Left ventricle myocardium inferior (tissue), 1 donor: ENCODE results near the gene COX7A2. TPM values are rescaled to one million over a fixed set of nuclear protein-coding genes. Genes with fewer than 3 reads are reported as not detected.

Source experiments
- DNase-seq: peaks from one replicate; pipeline ENCODE4 v3.0.0-alpha.2; 2020
- H3K27ac ChIP-seq: fragments of 200-600 bp; replicated peaks from 2 replicates; pipeline ENCODE4 v1.8.0; 2021
- H3K27me3 ChIP-seq: fragments of 200-600 bp; 2 replicates; pipeline ENCODE4 v1.8.0; 2021; ENCODE audit warnings: low read depth
- H3K36me3 ChIP-seq: fragments of 200-600 bp; 2 replicates; pipeline ENCODE4 v1.8.0; 2021
- H3K4me1 ChIP-seq: fragments of 200-600 bp; 2 replicates; pipeline ENCODE4 v1.8.0; 2021
- H3K4me3 ChIP-seq: fragments of 200-600 bp; 2 replicates; pipeline ENCODE4 v1.8.0; 2021; ENCODE audit warnings: mild to moderate bottlenecking, moderate library complexity
- H3K9me3 ChIP-seq: fragments of 200-600 bp; replicated peaks from 2 replicates; pipeline ENCODE4 v1.8.0; 2021
- CTCF ChIP-seq: fragments of 200-600 bp; IDR thresholded peaks from 2 replicates; pipeline ENCODE4 v1.8.0; 2021; ENCODE audit warnings: antibody characterized with exemption, mild to moderate bottlenecking, borderline replicate concordance
- intact Hi-C: fragments of 100-400 bp; cut with micrococcal nuclease; formaldehyde crosslinking; loops from one replicate; pipeline ENCODE4 v1.11.0; 2022
- total RNA-seq: library from RNA; stranded (reverse); fragmentation: NEBNext Ultra II Directional; extraction: Animal tissue kit (Norgen Biotek cat#: 25700); gene quantifications from one replicate; pipeline ENCODE4 v1.2.1, GENCODE V29; 2021
- donor health status: DM: no; HTN: yes; CAD: no; lungs with severe emphysema.

Gene COX7A2
- total RNA-seq, 1 donor from 2014 or later: 1,008 TPM

GRCh38 chr6:75288023-75288422 lies 44.4 kb upstream of the COX7A2 start:
- intact Hi-C loops: no loop called here
- peaks cover 58% of the 10 kb centered on the region for H3K4me1 ChIP-seq

GRCh38 chr6:75287424-75287823 lies 43.8 kb upstream of the COX7A2 start:
- Histone ChIP-seq H3K27me3 (no peaks in the 10 kb centered on the region), H3K4me3 (no peak overlapping the region), H3K36me3 (peaks cover 10% of the 10 kb centered on the region), H3K27ac (no peak overlapping the region), H3K9me3 (no peaks in the 10 kb centered on the region), H3K4me1 (peaks cover 58% of the 10 kb centered on the region)
- DNase-seq: no peak
- intact Hi-C loops: no loop called here
- TF ChIP-seq CTCF: no peak

More at GRCh38 chr6:75288023-75288422, 44.4 kb upstream of the COX7A2 start:
- TF ChIP-seq CTCF: no peak
- Histone ChIP-seq H3K36me3 (peaks cover 10% of the 10 kb centered on the region), H3K27me3 (no peaks in the 10 kb centered on the region), H3K9me3 (no peaks in the 10 kb centered on the region), H3K27ac (no peak overlapping the region), H3K4me3 (no peak overlapping the region)
- DNase-seq: no peak

- no peak overlapping the region for H3K4me3 ChIP-seq
- peaks cover 58% of the 10 kb centered on the region for H3K4me1 ChIP-seq
- TF ChIP-seq CTCF: no peak
- peaks cover 10% of the 10 kb centered on the region for H3K36me3 ChIP-seq
- H3K9me3 ChIP-seq: no peaks in the 10 kb centered on the region
- no peak for DNase-seq
- intact Hi-C loops: no loop called here
- H3K27me3 ChIP-seq: no peaks in the 10 kb centered on the region
- H3K27ac ChIP-seq: no peak overlapping the region
These were observed 43.4 kb upstream of the COX7A2 start for GRCh38 chr6:75286955-75287354.

GRCh38 chr6:75285283-75285639 lies 41.7 kb upstream of the COX7A2 start:
- TF ChIP-seq CTCF: no peak
- Histone ChIP-seq H3K27ac (peak overlapping the region; percentile 92), H3K4me3 (peak overlapping the region; percentile 92), H3K4me1 (peaks cover 58% of the 10 kb centered on the region), H3K27me3 (no peaks in the 10 kb centered on the region), H3K9me3 (no peaks in the 10 kb centered on the region), H3K36me3 (peaks cover 10% of the 10 kb centered on the region)
- no peak for DNase-seq
- intact Hi-C loops: no loop called here

GRCh38 chr6:75284632-75285282 lies 41.2 kb upstream of the COX7A2 start, which contains the start of gene TMEM30A:
TMEM30A (minus strand) TSS chr6:75284792; CDS start chr6:75284638, 154 bp downstream.
- Histone ChIP-seq H3K9me3 (no peaks in the 10 kb centered on the region), H3K4me3 (peak within 1 kb of the TSS; percentile 92), H3K4me1 (peaks cover 63% of the 10 kb centered on the region), H3K36me3 (peaks cover 6% of the 10 kb centered on the region), H3K27ac (peak within 1 kb of the TSS; percentile 92), H3K27me3 (no peaks in the 10 kb centered on the region)
- no peak for TF ChIP-seq CTCF
- peak; percentile 96 for DNase-seq
- intact Hi-C loops: no loop called here
